HG03378 (cell line): ENCODE data around the gene GPR173.

Source experiments
- ATAC-seq: cut with Tn5 transposase; IDR thresholded peaks from one replicate; pipeline ENCODE4 v1.9.1; 2021; ENCODE audit warnings: mild to moderate bottlenecking, moderate library complexity; ENCODE audit not compliant: unreplicated experiment

The GPR173 gene, protein sequence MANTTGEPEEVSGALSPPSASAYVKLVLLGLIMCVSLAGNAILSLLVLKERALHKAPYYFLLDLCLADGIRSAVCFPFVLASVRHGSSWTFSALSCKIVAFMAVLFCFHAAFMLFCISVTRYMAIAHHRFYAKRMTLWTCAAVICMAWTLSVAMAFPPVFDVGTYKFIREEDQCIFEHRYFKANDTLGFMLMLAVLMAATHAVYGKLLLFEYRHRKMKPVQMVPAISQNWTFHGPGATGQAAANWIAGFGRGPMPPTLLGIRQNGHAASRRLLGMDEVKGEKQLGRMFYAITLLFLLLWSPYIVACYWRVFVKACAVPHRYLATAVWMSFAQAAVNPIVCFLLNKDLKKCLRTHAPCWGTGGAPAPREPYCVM

DNA sequence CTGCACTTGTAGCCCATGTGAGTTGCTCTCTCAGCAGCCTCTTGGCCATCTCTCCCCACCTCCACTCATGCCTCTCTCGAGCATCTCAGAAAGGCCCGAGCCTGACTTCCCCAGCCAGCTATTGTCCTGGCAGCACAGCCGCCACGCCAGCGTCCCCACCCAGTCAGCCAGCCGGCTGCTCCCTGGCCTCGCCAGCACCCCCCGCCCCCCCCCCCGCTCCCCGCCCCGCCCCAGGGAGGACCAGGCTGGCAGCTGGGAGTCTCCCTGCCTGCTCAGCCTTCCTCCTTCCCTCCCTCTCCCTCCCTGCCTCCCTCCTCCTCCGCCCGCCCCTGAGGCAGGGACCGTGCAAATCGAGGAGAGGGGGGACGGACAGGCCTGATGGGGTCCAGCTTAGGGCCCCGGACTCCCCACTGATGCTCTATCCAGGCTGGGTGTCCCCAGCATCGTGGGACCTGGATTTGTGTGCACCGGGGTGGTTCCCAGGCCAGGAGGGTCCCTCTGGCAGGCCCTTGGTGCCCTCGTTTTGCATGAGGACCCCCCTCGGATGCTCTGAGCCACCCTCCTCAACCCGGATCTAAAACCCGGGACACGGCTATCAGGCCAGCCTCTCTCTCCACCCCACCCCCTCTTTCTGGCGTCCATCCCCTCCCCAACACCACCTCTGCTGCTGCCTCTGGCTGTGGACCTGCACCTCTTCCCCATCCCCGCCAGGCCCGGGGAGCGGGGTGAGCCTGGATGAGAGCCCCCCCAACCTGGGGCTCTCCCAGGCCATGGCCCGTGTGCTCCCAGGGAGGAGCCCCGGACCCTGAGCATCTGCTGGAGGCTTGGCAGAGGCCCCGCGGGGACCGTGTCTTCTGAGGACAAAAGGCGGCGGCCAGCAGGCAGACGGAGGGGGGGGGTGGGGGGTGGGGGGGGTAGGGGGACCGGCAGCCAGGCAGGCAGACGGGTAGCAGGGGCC, at the start of gene GPR173:
TSS of gene GPR173 (plus strand) at position 621 of the 958 bp plus-strand sequence. CDS start 27,833 bp downstream, outside the sequence.
- no peak for ATAC-seq

DNA sequence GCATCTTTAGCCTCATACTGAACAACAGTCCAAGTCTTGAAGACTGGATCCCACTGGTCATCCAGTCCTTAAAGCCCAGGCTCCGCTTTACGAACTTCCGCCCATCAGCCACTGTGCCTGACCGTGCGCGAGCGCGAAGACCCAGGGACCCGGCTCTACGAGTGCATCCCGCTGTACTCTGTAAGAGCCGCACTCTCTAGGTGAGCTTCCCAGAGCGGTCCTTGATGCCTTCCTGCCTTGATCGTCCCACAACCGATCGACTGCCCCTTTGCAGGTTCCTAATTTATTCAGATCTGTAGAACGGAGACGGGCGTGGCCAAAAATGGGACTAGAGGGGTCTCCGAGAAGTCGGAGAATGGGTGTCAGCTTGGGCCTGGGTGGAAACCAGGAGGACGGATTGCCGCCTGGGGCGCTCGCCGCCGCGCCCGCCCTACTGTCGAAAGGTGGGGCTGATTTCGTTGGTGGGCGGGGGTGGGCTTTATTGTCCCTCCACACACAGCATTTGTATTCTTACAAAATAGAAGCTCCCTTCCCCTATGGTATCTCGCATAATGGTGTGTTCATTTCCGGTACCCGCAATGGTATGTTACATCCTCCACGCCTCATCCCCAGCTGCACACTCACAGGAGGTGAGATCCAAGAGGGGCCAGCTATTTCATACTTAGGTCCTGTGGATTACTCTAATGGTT, 48.0 kb upstream of the GPR173 start:
- no peak for ATAC-seq

DNA sequence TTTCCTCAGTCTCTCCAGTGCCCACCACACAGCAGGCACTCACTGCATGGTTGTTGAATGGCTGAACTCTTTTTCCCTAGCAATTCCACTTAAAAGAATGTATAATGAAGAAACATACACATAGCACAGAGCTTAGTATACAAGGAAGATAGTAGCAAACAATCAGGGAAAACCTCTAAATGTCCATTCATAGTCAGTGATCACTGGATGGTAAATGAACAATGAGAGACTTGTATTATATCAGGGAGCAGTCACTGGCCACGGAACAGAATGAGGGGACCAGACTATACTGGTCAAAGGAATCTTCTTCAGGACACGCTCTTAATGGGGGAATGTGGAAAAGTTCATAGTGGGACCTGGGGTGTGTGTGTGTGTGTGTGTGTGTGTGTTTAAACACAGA, 46.6 kb upstream of the GPR173 start:
- ATAC-seq, result no peak

DNA sequence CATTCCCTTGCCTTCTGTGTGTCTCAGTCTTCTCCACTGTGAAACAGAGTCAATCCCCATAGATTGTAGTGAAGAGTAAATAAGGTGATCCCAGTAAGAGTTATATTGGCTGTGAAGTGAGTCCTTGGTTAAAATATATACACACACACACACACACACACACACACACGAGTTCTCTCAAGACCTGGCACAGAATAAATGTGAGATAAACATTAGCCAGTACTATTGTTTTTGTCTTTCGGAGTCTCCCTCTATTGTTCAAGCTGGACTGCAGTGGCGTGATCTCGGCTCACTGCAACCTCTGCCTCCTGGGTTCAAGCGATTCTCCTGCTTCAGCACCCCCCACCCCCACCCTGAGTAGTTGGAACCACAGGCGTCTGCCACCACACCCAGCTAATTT, 45.5 kb upstream of the GPR173 start:
- ATAC-seq, result no peak

DNA sequence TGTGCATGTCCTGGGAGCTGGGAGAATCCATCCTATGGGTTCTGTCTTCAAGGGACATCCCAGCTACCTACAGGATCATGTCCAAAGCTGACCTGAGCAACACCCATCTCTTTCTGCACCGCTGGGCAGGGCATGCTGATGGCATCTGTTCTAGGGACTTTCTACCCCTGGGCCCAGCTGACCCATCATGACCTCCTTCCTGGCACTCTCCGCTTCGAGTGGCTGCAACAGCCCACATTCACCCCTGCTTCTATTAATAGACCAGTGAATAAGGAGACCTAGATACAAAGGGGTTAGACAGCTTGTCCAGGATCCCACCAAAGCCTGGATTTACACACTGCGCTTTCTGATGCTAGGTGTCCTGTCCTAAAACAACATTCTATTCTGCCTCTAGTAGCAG, 44.6 kb upstream of the GPR173 start:
- ATAC-seq, result no peak

DNA sequence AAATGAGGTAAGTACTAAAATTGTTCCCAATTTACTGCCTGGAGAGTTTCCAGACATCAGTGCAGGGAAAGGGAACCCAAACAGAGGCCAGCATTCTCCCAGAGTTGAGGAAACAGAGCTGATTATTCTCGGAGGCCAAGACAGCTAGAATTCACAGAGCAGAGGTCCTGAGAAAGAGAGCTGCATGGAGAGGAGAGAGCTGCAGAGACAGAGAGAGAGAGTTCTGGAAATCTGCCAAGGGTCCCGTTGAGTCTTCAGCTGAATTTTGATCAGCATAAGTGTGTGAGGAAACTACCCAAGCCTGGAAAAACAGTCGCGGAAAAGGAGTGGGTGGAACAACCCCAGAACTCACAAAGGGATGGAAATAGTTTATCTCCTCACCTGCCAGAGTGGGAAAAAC, 43.8 kb upstream of the GPR173 start:
- no peak for ATAC-seq

DNA sequence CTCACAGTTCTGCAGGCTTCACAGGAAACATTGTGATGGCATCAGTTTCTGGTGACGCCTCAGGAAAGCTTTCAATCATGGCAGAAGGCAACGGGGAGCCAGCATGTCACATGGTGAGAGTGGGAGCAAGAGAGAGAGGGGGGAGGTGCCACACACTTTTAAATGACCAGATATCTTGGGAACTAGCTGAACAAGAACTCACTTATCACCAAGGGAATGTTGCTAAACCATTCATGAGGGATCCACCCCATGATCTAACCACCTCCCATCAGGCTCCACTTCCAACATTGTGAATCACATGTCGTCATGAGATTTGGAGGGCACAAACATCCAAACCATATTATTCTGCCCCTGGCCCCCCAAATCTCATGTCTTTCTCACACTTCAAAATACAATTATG, 43.3 kb upstream of the GPR173 start:
- no peak for ATAC-seq

DNA sequence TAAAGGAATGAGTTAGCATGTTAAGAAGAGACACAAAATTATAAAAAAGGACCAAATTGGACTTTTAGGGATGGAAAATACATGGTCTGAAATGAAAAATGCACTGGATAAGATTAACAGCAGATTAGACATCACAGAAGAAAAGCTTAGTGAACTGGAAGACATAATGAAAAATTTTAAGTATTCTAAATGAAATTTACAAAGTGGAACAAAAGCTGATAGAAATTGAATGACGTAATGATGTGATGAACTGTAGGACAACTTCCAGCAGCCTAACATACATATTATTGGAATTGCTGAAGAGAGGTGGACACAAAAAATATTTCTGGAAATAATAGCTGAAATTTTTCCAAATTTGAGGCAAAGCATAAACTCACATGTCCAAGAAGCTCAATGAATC, 39.6 kb upstream of the GPR173 start:
- ATAC-seq, result no peak

DNA sequence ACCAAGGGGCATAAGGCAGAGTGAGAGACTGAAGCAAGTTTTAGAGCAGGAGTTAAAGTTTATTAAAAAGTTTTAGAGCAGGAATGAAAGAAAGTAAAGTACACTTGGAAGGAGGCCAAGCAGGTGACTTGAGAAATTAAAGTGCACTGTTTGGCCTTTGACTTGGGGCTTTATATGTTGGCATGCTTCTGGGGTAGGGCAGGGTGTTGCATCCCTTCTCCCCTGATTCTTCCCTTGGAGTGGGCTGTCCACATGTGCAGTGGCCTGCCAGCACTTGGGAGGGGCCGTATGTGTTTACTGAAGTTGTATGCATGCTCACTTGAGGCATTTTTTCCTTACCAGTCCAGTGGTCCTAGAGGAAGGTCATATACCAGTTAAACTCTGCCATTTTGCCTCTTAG, 35.3 kb upstream of the GPR173 start:
- ATAC-seq, result no peak

DNA sequence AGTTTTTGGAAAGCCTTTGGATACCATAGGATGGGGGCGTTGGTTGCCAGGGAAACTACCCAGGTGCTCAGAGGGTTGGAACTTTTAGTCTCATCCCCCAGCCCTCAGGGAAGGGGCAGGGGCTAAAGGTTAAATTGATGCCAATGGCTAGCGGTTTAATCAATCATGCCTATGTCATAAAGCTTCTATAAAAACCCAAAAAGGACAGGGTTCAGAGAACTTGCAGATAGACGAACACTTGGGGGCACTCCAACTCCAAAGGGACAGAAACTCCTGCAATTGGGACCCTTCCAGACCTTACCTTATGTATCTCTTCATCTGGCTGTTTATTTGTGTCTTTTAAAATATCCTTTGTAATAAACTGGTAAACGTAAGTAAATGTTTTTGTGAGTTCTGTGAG, 30.0 kb upstream of the GPR173 start:
- no peak for ATAC-seq

DNA sequence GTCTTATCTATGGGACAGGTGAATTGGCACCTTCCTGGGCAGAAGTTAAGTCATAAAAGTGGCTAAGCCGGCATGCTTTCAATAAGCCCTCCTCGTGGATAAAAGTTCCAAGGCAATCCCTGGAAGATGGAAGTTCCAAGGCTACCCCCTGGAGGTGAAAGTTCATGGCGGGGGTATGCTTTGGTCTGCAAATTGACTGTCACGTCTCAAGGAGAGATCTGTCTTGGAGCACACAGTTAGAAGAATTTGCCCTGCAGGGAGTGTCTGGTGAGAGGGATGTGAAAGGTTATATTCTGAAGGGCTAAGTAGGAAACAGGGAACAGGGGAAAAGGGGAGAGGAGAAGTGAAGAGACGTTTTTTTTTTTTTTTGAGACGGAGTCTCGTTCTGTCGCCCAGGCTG, 26.2 kb upstream of the GPR173 start:
- no peak for ATAC-seq

DNA sequence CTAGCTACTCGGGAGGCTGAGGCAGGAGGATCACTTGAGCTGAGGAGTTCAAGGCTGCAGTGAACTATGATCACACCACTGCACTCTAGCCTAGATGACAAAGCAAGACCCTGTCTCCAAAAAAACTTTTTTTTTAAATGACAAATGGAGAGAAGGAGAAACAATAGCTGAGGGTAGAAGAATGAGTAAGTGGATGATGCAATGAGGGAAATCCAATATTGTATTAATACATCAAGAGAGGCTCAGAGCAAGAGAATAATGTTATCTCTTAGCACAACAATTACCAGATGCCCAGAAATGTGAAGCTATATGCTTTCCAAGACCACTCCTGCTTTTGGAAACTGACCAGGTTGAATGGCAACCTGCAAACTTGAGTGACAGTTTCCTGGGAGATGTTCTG, 19.9 kb upstream of the GPR173 start:
- no peak for ATAC-seq

DNA sequence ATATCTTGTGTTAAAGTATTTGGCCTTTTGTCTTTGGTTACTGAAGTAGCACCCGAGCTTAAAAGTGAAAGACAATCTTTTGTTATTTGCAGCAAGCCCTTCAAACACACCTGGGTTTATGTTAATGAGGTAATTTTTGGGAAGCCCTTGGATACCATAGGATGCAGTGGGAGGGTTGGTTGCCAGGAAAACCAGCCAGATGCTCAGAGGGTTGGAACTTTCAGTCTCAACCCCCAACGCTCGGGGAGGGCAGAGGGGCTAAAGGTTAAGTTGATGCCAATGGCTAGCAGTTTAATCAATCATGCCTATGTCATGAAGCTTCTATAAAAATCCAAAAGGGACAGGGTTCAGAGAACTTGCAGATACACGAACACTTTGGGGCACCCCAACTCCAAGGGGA, 17.2 kb upstream of the GPR173 start:
- ATAC-seq, result no peak

DNA sequence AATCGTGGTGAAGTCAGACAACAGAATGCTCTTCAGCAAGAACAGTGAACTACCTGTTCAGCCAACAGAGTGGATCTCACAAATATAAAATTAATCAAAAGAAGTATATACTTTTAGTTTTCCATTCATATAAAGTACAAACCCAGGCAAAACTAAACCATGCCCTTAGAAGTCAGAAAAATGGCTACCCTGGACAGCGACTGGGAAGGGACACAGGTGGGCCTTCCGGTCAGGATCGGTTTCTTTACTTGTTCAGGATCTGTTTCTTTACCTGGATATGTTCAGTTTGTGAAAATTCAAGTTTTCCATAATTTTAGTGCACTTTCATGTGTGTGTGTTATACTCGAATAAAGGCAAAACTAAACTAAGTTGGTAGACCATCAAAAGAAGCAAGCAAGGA, 12.4 kb upstream of the GPR173 start:
- no peak for ATAC-seq

DNA sequence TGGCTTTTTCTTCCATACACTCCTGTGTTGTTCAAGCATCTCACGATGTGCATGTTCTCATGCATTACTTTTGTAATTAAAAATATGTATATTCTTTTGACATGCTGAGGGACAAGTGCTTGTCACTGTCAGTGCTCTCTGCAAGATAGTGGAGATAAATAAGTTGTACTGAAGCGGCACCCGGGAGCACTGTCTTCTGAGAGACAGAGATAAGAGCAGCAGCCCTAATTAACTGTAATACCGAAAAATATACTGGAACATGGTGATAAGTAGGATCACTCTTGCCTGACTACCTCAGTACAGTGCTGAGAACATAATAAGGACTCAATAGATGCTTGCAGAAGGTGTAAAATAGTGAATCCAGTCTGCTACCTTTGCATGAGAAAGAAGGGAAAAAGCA, 9.4 kb upstream of the GPR173 start:
- no peak for ATAC-seq

DNA sequence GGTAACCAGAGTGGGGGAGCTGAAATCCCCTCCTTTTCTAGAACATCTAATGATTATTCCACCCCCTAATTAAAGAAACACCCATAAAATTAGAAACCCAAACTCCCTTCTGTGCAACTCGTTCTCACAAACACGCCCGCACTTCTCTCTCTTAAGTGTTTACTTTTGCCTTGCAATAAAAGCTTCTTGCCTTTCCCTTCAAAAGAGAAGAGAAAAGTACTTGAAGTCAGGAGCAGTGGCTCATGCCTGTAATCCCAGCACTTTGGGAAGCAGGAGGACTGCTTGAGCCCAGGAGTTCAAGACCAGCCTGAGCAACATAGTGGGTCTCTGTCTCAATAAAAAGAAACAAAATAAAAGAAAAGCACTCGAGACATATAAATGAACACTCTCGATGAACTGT, 3.6 kb upstream of the GPR173 start:
- ATAC-seq, result no peak

DNA sequence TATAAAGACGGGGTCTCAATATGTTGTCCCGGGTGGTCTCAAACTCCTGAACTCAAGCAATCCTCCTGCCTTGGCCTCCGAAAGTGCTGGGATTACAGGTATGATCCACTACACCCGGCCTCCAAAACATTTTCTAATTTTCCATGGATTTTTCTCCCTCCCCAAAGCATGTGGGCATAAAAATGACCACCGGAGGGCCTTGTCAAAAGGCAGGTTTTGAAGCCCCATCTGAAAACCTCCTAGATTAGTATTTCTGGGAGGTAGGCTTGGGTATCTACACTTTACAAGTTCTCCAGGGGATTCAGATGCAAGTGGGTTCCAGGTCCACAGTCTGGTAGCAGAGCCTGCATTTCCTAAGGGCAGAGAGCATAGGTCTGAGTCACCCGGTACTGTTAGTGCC, 1.4 kb upstream of the GPR173 start:
- no peak for ATAC-seq

DNA sequence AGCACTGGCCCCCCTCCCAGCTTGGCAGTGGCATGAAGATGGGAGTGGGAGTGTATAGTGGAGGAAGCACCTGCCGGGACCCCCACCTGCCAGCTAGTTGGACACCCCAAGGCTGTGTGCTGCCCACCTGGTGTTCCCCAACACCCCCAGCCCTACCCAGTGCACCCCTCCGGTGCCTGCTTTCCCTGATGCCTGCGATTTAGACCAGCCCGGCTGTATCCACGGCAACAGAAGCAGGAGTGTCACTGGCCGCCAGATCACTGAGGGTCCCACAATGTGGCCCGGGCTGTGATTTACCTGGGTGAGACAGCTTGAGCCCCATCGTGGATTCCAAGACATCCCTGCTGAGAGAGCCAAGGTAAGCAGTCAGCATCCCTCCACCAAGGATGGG, 533 bp downstream of the GPR173 start:
- ATAC-seq, result no peak

DNA sequence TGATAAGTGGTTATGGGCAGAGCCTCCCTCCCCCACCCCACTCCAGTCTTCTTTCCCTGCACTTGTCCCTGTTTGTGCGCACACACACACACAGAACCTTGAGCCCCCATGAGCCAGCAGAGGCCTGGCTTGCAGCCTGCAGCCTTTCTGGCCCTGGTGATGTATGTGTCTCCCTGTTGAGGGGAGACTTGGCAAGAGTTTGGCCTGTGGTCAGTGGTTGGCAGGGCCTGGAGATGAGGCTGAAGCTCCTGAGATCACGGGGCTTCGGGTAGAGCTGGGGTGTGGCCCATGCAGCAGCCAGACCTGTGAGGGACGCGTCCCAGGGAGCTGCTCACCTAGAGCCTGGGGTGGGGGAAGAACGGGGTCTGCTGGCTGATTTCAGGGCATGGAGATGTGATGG, 2.3 kb downstream of the GPR173 start:
- no peak for ATAC-seq

DNA sequence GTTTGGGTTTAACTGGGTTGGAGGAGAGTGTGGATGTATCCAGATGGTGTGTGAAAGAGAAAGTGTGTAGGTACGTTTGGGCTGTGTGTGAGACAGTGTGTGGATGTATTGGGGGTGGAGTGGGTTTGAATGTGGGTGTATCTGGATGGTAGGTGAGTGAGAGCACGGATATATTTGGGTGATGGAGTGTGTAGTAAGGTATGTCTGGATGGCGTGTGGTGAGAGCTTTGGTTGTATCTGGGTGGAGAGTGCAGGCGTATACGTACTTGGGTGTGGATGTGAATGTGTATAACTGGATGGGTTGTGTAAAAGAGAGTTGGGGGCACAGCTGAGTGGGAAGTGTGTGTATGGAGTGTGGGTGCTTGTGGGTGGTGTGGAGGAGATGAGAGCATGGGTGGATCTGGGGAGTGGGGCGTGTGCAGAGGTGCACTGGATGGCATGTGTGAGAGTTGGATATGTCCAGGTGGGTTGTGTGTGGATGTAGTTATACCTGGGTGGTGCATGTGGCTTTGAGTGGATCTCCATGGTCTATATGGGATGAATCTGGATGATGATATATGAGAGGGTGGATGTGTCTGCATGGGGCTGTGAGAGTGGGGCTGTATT, 6.8 kb downstream of the GPR173 start:
- no peak for ATAC-seq

DNA sequence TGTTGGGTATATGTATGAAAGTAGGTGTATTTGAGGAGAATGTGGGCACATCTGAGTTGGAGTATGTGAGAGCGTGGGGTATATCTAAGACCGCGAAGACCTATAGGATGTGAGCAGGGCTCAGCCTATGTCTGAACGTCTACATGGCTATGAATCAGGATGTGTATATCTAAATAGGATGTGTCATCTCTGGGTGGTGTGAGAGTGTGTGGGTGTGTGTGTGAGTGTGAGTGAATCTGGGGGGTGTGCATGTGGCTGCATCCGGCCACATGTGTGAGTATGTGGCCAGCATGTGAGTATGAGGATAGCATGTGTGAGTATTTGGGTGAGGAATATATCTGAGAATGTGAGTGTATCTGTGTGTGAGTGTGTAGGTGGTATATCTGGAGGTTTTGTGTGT, 7.7 kb downstream of the GPR173 start:
- ATAC-seq, result no peak
